HG02798 (cell line): ENCODE results near the gene MDC1.
"Not testable (repeated sequence)": the region's sequence is repeated elsewhere in the genome, so short reads cannot be mapped to it uniquely, and the experiment has no call there.

Experiments
- ATAC-seq: cut with Tn5 transposase; IDR thresholded peaks from one replicate; pipeline ENCODE4 v1.9.1; 2021; ENCODE audit warnings: mild to moderate bottlenecking; ENCODE audit not compliant: unreplicated experiment, poor library complexity

MDC1 gene, protein sequence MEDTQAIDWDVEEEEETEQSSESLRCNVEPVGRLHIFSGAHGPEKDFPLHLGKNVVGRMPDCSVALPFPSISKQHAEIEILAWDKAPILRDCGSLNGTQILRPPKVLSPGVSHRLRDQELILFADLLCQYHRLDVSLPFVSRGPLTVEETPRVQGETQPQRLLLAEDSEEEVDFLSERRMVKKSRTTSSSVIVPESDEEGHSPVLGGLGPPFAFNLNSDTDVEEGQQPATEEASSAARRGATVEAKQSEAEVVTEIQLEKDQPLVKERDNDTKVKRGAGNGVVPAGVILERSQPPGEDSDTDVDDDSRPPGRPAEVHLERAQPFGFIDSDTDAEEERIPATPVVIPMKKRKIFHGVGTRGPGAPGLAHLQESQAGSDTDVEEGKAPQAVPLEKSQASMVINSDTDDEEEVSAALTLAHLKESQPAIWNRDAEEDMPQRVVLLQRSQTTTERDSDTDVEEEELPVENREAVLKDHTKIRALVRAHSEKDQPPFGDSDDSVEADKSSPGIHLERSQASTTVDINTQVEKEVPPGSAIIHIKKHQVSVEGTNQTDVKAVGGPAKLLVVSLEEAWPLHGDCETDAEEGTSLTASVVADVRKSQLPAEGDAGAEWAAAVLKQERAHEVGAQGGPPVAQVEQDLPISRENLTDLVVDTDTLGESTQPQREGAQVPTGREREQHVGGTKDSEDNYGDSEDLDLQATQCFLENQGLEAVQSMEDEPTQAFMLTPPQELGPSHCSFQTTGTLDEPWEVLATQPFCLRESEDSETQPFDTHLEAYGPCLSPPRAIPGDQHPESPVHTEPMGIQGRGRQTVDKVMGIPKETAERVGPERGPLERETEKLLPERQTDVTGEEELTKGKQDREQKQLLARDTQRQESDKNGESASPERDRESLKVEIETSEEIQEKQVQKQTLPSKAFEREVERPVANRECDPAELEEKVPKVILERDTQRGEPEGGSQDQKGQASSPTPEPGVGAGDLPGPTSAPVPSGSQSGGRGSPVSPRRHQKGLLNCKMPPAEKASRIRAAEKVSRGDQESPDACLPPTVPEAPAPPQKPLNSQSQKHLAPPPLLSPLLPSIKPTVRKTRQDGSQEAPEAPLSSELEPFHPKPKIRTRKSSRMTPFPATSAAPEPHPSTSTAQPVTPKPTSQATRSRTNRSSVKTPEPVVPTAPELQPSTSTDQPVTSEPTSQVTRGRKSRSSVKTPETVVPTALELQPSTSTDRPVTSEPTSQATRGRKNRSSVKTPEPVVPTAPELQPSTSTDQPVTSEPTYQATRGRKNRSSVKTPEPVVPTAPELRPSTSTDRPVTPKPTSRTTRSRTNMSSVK (N-terminal part only)

DNA sequence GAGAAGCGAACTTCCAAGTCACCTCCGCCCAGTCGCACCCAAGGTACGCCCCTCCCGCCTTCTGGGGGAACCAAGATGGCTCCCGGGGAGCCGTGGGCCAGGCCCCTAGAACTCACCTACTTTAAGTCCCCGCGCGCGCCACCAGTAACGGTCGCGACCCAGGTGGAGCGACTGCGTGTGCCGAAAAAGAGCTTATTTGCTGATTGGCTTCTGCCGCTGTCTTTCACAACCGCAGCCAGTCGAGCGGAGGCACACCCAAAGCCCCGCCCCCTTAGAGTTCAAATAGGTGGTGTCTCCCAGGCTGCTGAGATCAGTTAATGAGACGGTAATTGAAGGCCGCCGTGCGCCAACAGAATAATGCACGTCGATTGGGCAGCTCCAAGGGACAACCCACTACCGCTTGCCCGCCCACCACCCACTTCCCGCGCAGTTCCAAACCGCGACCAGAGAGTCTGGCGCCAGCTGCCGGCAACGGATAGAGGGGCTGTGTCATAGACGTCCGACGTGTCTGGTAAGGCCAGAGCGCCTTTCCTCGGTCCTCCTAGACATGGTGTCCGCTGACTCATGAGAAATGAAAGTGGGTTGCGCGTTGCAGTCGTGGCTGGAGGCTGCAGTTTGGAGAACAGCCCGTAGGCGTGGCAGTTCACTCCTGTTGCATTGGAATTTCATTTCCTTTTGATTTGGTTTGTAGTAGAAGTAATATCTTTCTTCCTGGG, at the start of gene MDC1:
Gene MDC1 (minus strand): TSS at position 153 of the 716 bp plus-strand sequence. CDS start 2,106 bp downstream, outside the sequence.
- ATAC-seq = peak; percentile 73

DNA sequence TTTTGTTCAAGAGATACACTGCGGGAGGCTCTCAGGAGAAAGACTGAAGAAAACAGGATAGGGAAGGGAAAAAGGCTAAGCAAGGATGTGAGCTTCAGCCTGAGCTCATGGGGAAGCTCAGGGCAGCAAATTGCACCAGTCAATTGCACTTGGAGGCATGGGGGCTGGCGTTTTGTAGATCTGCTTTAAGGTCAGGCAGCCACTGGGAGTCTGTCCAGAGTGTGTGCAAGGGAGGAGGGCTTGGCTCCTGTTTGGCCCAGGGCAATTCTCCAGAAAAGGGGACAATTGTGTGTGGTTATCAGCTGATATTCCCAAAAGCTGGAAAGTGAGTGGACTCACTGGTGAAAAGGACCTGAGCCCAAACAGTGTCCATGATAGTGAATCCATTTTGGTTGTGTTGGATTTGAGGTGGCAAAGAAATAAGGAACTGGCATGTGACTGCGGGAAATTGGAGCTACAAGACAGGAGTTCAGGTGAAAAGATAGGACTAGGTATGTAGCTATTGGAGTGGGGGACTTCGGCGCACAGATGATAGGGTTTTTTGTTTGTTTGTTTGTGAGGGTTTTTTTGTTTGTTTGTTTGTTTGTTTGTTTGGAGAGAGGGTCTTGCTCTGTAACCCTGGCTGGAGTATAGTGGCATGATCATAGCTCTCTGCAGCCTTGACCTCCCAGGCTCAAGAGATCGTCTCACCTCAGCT, 49.5 kb upstream of the MDC1 start:
- ATAC-seq = no peak

GRCh38 chr6:30765495-30765894, 48.4 kb upstream of the MDC1 start:
- ATAC-seq = not testable (repeated sequence)

- not testable (repeated sequence) for ATAC-seq
Measured at GRCh38 chr6:30764490-30765043, 47.5 kb upstream of the MDC1 start.

- ATAC-seq = peak; percentile 38
Measured at GRCh38 chr6:30763618-30764489, 46.8 kb upstream of the MDC1 start.

DNA sequence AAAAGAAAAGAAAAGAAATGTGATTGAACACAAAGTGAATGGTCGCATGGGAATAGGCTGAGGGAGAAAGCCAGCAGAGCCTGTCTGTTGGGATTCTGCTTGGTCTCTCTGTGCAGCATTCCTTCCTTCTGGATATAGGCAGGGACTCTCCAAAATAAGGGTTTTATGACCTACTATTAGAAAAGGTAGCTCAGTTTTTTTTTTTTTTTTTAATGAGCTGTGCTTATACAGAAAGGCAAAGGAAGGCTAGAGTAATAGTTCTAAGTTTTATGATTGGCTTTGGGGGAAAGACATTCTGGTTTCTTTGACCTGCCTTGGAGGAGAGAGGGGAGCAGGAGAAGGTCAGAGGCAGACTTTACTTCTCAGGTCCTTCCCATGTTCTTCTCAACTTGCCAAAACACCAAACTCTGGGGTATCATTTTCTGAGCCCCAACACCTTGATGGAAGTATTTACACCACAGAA, 46.1 kb upstream of the MDC1 start:
- no peak for ATAC-seq

GRCh38 chr6:30761791-30762429, 44.8 kb upstream of the MDC1 start:
- ATAC-seq = no peak

GRCh38 chr6:30760549-30760948, 43.5 kb upstream of the MDC1 start:
- ATAC-seq = no peak

DNA sequence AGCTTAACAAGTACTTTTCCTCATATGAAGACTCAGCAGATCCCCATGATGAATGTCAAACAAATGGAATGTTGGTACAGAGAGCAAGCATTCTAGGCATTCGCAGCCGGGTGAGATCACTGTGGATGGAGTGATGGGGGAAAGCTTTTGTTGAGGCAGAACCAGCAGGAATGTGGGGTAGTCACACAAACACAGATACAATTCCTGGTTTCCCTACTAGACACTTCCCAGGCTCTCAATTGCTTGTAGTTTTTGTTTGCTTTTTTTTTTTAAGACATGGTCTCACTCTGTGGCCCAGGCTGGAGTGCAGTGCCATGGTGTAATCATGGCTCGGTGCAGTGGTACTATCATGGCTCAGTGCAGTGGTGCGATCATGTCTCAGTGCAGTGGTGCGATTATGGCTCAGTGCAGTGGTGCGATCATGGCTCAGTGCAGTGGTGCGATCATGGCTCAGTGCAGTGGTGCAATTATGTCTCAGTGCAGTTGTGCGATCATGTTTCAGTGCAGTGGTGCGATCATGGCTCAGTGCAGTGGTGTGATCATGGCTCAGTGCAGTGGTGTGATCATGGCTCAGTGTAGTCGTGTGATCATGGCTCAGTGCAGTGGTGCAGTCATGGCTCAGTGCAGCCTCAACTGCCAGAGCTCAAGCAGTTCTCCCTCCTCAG, 42.6 kb upstream of the MDC1 start:
- no peak for ATAC-seq

GRCh38 chr6:30757261-30757904, 40.3 kb upstream of the MDC1 start:
- no peak for ATAC-seq

GRCh38 chr6:30756405-30757003, 39.4 kb upstream of the MDC1 start:
- ATAC-seq = not testable (repeated sequence)

DNA sequence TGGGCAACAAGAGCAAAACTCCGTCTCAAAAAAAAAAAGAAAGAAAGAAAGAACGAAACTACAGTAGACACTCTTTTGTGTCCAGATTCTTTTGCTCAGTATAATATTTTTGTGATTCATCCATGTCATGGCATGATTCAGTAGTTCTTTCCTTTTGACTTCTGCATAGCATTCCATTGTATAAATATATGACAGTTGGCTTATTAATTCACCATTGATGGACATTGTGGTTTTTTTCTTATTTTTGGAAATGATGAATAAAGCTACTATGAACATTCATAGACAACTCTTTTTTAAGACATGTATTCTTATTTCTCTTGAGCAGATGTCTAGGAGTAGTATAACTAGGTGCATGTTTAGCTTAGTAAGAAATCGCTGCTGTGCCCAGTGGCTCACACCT, 37.5 kb upstream of the MDC1 start:
- no peak for ATAC-seq

DNA sequence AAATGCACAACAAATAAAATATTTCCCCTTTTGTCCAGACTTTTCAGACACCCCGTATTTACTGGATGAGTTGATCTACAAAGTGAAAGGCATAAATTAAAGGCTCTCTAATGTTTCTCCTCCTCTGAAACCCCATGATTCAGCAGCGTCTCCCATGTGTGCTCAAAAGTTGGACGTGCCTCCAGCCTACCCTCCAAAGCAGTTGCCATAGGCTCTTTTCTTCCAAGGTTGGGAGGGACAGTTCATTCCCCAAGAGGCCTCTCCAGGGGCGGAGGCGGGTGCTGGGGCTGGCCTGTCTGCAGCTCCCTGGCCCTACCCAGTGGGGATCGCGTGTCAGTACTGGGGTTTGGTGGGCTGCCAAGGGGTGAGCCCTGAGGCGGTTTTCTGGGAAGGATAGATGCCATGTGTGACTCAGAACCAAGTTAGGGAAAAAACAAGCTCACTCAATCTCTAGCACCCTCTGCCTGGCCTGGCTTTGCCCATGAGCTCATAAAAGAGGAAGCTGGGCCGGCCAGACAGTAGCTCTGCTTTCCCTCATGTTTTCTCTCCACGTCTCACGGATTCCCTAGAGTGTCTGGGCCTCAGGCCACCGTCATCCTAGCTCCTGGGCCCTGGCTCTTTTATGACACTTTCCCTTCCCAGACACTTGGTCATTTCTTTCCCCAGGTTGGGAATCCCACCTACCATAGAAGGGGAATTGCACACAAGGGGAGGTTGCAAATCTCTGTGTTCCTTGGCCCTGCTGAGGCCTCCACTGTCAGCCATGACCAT, 35.3 kb upstream of the MDC1 start:
- ATAC-seq = no peak

DNA sequence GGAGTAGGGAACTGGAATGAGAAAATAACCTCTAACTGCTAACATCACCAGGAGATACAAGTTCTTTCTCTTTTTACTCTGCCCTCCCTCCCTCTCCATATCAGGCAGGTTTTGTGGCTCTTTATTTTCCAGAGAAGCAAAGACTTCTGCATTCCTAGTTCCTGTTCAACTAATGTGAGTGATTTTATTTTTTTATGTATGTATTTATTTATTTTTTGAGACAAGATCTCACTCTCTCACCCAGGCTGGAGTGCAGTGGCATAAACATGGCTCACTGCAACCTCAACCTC, 33.2 kb upstream of the MDC1 start:
- no peak for ATAC-seq

GRCh38 chr6:30749554-30750378, 32.7 kb upstream of the MDC1 start:
- no peak for ATAC-seq
